Suppressor macrophage treated with lipopolysaccharide for 1 hour (primary cell): ENCODE data around the gene PACS2.
A peak's percentile ranks its signal among the peaks of the same experiment; 100 is the strongest.

Experiments used
- DNase-seq, 3 donors: peaks; one replicate each; pipeline ENCODE4 v3.0.0-alpha.2; 2020 to 2022

Gene PACS2

DNA sequence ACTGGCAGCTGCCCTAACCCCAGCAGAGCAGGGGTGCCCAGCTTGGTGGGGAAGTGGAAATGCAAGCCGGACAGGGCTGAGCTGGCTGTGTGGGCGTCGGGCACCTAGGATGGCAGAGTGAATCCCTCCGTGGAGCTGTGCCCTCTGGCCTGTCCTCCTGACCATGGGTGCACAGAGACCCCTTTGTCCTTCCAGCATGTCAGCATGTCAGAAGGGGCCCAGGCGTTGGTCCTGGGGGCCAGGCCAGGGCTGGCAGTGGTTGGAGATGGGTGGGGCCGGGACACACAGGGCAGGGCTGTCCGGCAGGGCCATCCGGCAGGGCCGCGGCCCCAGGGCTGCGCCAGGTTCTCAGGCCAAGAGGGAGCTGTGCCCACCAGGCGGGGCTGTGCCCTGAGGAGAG lies 75.0 kb downstream of the PACS2 start:
- peak; percentile 67 to 77 (median 68) for DNase-seq

DNA sequence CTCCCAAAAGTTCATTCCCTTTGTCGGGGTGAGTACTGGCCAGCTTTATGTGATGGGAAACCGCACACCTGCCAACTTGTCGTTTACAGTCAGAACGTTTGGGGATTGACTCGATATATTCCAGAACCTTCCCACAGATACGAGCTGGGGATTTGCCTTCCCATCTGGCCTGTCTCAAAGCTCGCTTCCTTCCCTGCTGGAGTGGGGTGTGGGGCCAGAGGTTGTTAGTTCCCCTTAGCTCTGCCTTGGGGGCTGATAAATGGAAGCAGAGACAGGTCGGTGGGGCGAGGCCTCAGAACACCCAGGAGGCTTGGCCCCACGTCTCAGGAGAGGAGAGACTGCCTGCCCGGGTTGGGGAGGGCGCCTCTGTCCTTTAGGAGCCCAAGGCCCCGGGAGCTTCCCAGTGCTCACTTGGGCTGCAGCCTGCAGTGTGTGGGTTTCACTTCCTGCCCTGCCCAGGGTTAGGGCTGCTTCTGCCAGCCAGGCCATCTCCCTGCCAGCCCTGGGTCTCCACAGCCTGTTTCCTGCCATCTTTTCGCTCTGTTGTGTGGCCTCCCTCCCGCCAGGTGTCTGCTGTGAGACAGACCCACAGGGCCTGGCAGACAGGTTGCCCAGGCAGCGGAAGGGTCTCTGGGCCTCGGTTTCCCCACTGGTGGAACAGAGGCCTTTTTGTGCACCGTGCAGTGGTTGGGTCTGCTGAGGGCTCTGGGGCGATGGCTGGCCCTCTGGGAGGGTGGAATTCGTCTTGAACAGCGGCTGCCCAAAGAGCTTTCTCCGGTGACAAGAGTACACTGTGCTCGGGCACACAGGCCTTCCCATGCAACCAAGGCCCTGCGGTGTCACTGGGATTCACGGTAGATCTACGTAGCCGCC lies 75.7 kb downstream of the PACS2 start:
- DNase-seq = peak; percentile 58 to 78 (median 60)

DNA sequence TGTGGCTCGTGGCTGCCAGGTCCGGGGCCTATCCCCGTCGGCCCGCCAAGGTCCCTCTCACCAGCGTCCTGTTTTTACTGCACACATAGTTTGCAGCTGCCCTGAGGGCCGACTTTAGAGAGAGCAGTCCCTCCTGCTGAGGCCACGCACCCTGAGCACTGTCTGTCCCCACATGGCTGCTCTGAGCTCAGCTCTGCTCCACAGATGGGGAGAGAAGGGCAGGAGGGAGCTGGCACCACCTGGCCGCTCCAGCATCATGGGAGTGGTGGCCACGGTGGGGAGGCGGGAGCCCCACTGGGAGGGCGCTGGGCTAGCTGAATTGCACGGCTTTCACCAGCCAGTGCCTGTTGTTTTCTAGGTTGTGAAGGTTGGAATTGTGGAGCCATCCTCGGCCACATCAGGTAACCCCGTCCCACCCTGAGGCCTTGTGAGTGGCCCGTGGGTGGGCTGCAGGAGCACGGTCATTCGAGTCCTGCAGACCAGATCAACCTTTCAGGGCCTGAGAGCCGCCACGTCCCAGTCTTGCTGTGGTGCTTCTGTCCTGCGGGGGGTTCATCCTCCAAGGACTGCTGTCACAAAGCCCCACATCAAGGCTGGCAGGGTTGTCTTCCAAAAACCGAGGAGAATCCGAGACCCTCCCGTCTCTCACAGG lies 76.4 kb downstream of the PACS2 start:
- no peak for DNase-seq

DNA sequence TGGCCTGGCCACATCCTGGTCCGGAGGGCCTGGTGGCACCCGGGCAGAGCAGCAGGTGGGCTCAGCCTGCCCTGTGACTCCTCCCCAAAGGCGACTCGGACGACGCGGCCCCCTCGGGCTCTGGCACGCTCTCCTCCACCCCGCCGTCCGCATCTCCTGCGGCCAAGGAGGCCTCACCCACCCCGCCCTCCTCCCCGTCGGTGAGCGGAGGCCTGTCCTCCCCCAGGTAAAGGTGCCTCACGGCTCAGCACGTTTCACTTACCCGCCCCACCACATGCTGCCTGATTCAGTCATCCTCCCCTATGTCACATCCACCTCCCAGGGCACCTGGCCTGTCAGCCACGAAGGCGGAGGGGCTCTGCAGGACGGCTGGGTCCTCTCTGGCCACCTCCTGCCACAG lies 77.0 kb downstream of the PACS2 start:
- no peak for DNase-seq

DNA sequence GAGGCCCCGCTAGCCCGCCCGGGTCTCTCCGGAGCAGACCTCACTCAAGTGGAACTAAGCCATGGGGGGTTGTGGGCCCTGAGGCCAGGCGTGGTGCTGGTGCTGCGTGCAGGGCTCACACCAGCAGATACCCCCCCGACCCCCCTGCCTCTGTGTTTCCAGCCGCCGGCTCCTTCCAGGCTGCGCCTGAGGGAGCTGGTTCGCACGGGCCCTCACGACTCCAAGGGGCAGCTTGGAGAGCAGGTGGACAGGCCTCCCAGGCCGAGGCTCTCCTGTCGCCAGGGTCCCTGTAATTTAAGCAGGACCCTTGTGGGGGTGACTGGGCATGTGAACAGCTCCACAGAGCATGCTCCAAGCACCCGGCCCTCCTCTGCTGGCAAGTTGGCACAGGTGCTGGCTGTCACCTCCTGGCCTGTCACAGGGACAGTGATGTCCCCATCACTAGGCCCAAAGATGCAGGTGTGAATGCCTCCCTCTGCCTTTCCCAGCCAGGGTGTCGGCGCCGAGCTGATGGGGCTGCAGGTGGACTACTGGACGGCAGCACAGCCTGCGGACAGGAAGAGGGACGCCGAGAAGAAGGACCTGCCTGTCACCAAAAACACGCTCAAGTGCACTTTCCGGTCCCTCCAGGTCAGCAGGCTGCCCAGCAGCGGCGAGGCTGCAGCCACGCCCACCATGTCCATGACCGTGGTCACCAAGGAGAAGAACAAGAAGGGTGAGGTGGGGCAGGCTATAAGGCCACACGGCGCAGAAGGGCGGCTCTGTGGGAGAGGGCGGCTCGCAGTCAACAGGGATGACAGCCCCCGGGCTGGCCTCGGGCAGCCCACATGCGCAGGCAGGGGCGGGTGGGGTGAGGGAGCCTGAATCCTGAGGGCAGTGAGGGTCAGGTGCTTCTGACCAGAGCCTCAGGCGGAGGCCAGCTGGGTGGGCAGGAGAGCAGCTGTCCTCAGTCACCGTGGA lies 77.9 kb downstream of the PACS2 start:
- no peak for DNase-seq

DNA sequence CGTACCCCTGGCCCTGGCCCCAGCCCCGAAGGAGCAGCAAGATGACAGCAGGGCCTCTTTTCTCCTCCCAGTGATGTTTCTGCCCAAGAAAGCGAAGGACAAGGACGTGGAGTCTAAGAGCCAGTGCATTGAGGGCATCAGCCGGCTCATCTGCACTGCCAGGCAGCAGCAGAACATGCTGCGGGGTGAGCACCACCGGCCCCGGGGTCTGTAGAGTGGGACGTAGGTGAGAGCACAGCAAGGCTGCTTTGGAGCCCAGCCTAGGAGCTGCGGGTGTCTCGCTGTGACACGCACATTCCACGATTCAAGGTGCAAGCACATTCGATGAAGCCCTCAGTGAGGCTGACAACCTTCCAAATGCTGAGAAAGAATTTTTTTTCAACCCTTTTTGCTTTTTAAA lies 78.6 kb downstream of the PACS2 start:
- no peak for DNase-seq

DNA sequence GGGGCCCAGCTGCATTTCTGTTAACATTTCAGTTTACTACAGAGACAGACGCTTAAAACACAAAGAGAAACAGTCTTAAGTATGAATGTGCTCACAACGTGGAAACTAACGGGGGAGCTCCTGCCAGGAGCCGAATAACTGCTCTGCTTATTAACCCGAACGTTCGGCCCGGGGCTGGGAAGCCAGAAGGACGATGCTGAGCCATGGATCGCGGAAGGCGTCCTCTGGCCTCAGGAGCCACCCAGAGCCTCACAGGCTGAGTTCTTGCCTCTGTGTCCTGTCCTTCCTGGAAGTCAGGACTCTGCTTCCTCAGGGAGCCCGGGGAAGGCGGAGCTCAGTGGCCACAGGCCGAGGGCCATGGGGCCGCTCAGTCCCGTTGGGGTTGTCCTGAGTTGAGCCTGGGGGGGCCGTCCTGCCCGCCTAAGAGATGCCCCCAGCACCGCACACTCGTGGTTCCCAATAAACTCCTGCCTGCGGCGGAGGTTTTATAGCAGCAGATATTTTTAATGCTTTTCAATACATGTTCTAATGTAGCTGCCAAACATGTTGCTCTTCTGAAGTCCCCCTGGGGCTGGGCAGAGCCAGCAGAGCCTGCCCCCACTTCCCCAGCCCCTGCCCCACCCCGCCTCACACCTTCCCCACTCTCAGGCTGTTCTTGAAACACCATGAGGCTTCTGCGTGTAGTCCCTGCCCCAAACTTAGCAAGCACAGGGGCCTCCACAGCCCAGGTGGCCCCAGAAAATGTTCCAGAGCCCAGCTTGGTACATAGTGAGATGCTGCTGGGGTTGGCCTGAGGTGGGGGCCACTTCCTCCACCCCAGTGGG lies 80.4 kb downstream of the PACS2 start:
- DNase-seq = no peak

DNA sequence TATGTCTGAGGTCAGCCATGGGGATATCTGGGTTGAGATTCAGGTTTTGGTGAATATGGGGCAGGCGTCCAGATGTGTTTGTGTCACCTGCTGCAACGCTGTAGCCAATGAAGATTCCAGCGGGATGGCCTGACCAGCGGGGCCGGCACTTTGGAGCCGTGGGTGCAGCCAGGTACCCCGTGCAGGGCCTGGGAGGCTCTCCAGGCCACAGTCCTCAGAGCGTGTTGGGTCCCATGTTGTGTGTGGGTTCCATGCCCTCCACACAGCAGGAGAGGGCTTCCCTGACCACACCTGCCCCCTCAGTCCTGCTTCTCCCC lies 80.9 kb downstream of the PACS2 start:
- no peak for DNase-seq

DNA sequence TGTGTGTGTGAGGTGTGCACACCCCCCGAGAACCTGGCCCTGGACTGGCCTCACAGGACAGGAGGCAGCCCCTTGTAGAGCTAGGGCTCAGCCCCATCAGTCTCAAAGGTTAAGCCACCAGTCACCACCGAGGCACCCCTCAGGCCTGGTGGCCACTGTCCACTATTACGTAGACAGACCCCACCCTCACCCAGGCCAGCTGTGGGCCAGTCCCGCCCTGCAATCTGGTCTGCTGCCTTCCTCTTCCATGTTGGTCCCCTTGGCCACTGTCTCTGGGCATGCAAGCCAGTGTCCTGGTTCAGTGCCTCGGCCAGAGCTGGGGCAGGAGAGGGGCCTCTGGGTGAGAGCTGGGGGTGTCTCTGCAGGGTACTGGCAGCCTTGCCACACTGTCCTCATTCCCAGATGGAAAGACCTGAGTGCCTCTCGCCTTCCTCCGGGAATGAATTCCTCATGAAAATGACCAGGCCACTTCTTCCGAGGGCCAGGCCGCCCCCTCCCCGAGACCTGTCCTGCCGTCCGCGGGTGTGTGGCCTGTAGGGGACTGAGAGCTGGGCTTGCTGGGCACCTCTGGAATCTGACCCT lies 82.9 kb downstream of the PACS2 start:
- no peak for DNase-seq

DNA sequence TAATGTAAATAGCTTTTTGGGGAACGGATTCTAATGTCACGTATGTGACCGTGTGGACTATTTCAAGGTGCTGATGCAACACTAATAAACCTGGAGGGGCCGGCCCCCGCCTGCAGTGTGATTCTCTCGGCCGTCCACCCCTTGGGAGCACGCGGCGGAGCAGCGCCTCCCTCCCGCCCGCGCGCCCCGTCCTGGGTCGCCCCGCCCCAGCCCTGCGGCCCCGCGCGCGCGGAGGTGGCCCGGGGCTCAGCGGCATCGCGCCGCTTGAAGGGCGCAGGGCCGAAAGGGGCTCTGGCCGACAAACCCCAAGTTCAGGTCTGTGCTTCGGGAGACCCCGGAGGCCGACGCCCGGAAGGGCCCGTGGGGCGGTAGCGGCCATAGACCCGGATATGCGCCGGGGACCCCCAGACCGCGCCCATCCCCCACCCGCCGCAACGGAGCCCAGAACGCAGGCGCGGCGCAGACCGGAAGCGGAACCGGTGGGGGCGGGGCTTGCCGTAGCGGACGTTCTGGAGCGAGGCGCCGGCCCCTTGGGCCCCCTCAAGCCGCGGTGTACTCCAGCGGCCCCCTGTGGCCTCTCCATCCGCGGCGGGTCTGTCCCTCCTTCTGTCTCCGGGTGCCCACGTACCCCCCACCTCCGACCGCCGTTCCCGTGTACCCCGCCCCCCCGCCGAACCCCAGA lies 83.6 kb downstream of the PACS2 start, which contains the start of gene TEX22:
TSS of gene TEX22 (plus strand) at position 495 of the 682 bp plus-strand sequence. CDS start 803 bp downstream, outside the sequence.
- DNase-seq = peak; percentile 82 to 96 (median 88)

DNA sequence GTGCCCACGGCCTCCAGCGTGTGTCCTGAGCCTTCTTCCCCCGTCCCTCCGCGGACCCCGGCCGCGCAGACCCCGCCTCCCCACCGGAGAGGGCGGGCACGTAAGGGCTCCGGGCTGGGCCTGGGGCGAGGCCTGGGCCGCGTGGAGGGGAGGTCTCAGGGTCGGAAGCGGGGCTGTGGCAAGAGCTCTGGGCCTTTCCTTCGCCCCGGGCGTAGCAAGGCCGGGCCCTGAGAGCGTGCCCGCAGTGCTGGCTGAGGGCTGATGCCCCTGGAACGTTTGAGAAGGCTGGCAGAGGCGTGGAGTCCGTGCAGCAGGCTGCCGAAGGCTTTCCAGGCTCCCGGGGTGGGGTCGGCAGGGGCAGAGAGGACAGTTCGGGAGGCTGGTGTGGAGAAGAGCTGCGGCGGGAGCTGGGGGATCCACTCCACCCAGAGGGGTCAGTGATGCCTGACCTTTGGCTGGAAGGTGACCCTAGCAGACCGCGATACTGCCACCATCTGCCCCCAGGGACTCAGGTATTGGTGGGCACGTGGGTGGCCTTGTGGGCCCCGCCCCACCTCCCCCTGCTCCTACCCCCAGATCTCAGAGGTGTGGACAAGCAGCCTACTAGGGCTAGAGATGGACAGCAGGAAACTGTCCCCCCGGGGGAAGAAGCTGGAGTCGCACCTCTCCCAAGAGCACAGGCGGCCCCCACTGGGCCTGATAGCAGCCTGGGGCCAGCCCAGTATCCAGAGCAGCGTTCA lies 84.3 kb downstream of the PACS2 start:
- peak; percentile 27 to 54 (median 42) for DNase-seq

DNA sequence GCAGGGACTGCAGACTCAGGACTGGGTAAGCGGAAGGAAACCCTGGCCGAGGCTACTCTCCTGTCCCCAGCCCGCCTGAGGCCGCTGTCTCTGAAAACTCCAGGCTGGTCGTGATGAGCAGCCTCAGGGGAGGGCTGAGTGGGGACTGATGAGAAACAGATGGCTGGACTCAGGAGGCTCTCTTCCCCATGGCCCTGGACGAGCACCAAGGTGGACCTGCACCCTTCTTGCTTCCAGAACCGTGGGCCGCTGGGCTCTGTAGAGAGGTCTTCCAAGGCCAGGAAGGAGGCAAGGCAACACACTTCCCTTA lies 84.9 kb downstream of the PACS2 start:
- no peak for DNase-seq

DNA sequence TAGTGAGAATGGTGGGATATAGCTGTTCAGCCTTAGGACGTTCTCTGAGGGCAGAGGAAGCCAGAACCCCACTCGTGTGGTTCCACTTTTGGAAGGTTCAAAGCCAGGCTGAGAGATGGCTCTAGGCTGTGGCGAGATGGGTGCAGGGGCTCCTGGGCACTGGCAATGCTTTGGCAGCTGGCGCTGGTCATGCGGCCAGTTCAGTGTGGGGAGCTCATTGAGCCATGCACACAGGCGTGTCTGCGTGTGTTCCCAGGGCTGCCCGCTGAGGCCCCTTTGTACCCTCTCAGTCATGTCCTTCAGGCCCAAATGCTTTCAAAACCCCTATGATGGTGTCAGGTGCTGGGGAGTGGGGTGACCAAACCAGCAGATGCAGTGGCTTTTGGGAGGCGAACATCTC lies 85.5 kb downstream of the PACS2 start:
- DNase-seq = no peak

DNA sequence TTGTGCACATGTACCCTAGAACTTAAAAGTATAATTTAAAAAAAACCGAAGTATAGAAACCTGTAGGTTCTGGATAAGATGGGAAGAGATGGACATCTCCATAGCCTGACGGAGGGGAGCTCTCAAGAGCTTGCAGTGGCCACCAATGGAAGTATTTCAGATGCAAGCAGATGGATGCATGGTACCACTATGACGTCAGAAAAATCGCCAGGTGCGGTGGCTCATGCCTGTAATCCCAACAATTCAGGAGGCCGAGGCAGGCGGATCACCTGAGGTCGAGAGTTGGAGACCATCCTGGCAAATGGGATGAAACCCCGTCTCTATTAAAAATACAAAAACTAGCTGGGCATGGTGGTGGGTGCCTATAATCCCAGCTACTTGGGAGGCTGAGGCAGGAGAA lies 87.2 kb downstream of the PACS2 start:
- no peak for DNase-seq

DNA sequence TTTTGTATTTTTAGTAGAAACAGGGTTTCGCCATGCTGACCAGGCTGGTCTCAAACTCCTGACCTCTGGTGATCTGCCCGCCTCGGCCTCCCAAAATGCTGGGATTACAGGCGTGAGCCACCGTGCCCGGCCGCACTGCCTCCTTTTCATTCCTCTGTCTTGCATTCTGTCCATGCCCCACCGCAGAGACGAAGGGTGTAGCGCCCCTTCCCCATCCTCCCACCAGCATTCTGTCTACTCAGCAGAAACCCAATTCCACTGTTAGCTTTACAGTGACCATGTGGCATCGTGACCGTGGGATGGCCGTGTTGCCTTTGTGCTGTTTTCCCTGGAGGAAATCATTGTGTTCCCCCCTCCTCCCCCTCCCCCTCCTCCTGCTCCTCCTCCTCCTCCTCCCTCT lies 94.0 kb downstream of the PACS2 start:
- DNase-seq = no peak

DNA sequence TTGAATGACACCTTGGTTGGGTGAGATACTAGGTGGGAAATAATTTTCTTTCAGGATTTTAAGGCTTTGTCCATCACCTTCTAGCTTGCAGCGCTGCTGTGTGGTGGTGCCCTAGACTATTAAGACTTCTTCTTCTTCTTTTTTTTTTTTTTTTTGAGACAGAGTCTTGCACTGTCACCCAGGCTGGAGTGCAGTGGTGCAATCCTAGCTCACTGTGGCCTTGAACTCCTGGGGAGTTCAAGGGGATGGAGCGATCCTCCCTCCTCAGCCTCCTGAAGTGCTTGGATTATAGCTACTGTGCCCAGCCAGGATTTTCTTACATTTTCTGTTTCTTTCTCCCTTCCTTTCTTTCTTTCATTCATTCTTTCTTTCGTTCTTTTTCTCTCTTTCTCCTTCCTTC lies 94.8 kb downstream of the PACS2 start:
- DNase-seq = peak; percentile 25 to 40 (median 39)

DNA sequence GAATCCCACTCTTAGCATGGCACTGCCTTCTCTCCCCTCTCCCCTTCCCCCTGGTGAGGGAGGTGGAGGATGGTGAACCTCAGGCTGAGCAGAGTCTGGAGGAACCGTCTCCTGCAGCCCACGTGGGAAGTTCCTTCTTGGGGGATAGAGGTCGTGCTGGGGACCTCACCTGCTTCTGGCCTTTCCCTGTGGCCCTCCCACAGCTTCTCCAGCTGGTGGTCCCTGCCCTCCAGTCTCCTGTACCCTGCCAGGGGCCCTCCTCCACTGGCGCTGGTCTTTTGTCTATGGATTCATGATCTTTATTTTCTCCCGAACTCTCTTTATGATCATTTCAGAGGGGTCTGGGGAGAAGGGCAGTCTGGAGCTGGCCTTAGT lies 96.1 kb downstream of the PACS2 start:
- no peak for DNase-seq

DNA sequence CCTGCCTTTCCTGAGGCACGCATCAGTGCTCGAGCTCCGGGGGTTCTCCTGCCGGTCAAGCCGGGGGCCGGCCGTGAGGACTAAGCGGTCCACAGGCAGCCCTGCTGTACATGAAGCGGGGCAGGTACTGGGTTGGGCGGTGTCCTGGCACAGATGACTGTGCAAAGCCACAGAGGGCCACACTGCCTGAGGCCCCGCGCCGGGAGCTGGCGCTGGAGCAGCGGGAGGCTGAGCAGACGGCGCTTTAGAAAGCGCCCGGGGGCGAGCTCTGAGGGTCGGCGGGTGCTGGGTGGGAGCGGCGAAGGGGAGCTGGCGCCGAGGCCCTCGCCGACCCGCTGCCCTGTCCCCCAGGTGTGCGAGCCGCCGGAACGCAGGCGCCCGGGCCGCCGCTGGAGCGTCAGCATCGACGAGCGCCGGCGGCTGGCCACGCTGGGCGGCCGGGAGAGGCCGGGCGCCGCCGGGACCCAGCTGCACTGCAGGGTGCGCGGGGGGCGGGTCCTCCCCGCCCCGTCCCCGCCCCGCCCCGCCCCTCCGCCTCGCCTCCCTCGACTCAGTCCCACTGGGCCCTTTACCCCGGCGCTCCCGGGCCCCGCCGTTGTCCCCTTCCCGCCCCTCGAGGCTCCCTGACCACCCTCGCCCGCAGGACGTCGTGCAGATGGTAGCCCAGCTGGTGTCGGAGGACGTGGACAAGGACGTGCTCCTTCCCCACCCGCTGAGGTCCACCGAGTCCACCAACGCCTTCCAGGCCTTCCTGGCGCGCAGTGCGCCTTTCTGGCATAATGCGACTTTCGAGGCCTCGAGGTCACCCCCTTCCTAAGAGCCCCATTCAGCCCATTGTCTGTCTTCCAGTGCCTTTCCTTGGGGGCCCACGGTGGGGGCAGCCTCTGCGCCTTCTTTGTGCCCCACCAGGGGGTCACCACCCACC lies 96.7 kb downstream of the PACS2 start:
- DNase-seq = peak; percentile 55 to 89 (median 71)

DNA sequence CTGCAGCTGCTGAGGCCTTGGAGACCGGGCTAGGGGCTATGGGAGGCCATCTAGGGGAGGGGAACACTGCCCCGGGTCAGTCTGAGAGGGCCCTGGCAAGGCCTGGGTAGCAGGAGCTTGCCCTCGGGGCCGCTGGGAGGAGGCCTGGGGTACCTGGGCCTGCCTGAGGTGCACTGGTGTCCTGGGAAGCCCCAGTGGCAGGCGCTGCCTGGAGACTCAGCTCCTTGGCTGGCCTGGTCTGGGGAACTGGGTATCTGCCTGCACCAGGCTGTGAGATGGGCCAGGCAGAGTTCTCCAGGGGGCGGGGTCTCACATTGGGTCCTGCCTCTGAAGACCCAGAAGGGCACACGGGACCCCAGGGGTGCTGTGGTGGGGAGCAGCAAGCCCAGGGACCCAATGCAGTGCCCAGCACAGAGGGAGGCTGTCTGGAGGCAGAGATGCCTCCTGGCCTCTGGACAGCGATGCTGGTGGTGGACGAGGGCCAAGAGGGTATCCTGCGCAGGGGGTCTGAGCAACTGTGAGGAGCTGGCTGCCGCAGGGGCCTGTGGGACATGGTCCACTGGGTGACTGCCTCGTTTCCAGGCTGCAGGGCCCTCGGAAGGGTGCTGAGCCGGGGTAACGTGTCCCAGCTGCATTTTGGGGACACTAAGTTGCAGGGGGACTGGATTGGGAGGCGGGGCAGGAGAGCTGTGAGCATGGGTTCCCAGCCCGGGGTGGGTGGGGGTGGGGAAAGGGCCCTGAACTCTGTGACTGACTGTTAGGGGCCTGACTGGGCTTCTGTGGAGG lies 97.6 kb downstream of the PACS2 start:
- no peak for DNase-seq
